ENCODE results near the gene PAGR1. TPM values are rescaled to one million over a fixed set of nuclear protein-coding genes. Genes with fewer than 3 reads are reported as not detected.

PAGR1 gene
- total and polyA plus RNA-seq, 4 donors = 7.3 to 18.7 (median 14.0) TPM

GRCh38 chr16:29850998-29851397, 35.0 kb downstream of the PAGR1 start:
- H3K27ac ChIP-seq (ENCODE audit: low read depth in 1 of 2, low read length in 2 of 2) = no peak overlapping the region
- 88% methylated on average over 3 of the region's 3 CpGs for WGBS
- no peaks in the 10 kb centered on the region for H3K4me1 ChIP-seq (ENCODE audit: control insufficient read depth in 4 of 4, insufficient read depth in 4 of 4, low read length in 3 of 4)
- no peaks in the 10 kb centered on the region for H3K9me3 ChIP-seq (ENCODE audit: control insufficient read depth in 4 of 4, low read length in 3 of 4)
- no peak overlapping the region for H3K4me3 ChIP-seq (ENCODE audit: low read depth in 1 of 3, low read length in 3 of 3)
- H3K9ac ChIP-seq (ENCODE audit: low read depth in 1 of 2, low read length in 2 of 2) = no peak overlapping the region
- peaks cover 8 to 15% (median 10%) of the 10 kb centered on the region in 4 donors for H3K36me3 ChIP-seq (ENCODE audit: control insufficient read depth in 4 of 4, insufficient read depth in 3 of 4, low read depth in 1 of 4, low read length in 3 of 4)
- H3K27me3 ChIP-seq (ENCODE audit: control insufficient read depth in 4 of 4, insufficient read depth in 4 of 4, low read length in 3 of 4) = no peaks in the 10 kb centered on the region
- DNase-seq (ENCODE audit: low spot score) = no peak
- TF ChIP-seq RAD21 (IDR thresholded peaks at IDR 0.05) (no peak), JUND (IDR thresholded peaks at IDR 0.05) (no peak), FOXA2 (IDR thresholded peaks at IDR 0.05) (no peak), NR2F2 (IDR thresholded peaks at IDR 0.05) (no peak), CTCF (IDR thresholded peaks at IDR 0.05; ENCODE audit: low read depth, low read length, missing input control) (no peak), SP1 (IDR thresholded peaks at IDR 0.05) (no peak), REST (IDR thresholded peaks at IDR 0.05) (no peak), RXRA (IDR thresholded peaks at IDR 0.05) (no peak), GABPA (IDR thresholded peaks at IDR 0.05 in 1 of 2, conservative IDR thresholded peaks at IDR 0.05 in 1 of 2) (no peak), HNF4G (IDR thresholded peaks at IDR 0.05) (no peak), MAX (IDR thresholded peaks at IDR 0.05) (no peak), ATF3 (IDR thresholded peaks at IDR 0.05) (no peak), EGR1 (IDR thresholded peaks at IDR 0.05; ENCODE audit: low read depth in 2 of 2) (no peak), FOXA1 (IDR thresholded peaks at IDR 0.05) (no peak), HNF4A (conservative IDR thresholded peaks at IDR 0.05) (no peak), TAF1 (conservative IDR thresholded peaks at IDR 0.05) (no peak), YY1 (IDR thresholded peaks at IDR 0.05) (no peak)

- peak in 1 of 2 donors; percentile 13 for TF ChIP-seq RAD21 (IDR thresholded peaks at IDR 0.05)
- TF ChIP-seq RXRA (IDR thresholded peaks at IDR 0.05) = no peak
- Histone ChIP-seq H3K9ac (ENCODE audit: low read depth in 1 of 2, low read length in 2 of 2) (no peak overlapping the region), H3K9me3 (ENCODE audit: control insufficient read depth in 4 of 4, low read length in 3 of 4) (no peaks in the 10 kb centered on the region), H3K4me1 (ENCODE audit: control insufficient read depth in 4 of 4, insufficient read depth in 4 of 4, low read length in 3 of 4) (no peaks in the 10 kb centered on the region), H3K4me3 (ENCODE audit: low read depth in 1 of 3, low read length in 3 of 3) (no peak overlapping the region), H3K36me3 (ENCODE audit: control insufficient read depth in 4 of 4, insufficient read depth in 3 of 4, low read depth in 1 of 4, low read length in 3 of 4) (peaks cover 0 to 2% (median 2%) of the 10 kb centered on the region in 4 donors), H3K27me3 (ENCODE audit: control insufficient read depth in 4 of 4, insufficient read depth in 4 of 4, low read length in 3 of 4) (no peaks in the 10 kb centered on the region), H3K27ac (ENCODE audit: low read depth in 1 of 2, low read length in 2 of 2) (peak overlapping the region in 1 of 2 donors; percentile 46)
- WGBS = 75% methylated on average over 7 of the region's 7 CpGs
- no peak for DNase-seq (ENCODE audit: low spot score)
Observed at GRCh38 chr16:29852654-29853053, 36.7 kb downstream of the PAGR1 start.

Measured in liver (tissue), 9 donors.